ENCODE results near the gene PCLO.

The PCLO gene

GRCh38 chr7:82865856-82866255 lies 296.8 kb downstream of the PCLO start:
- no peaks in the 10 kb centered on the region for H3K36me3 ChIP-seq (ENCODE audit: control insufficient read depth, insufficient read depth, low read length)
- no peaks in the 10 kb centered on the region for H3K27me3 ChIP-seq (replicated peaks; ENCODE audit: control insufficient read depth, insufficient read depth, low read length, poor library complexity, severe bottlenecking)
- DNase-seq, result no peak
- no peak overlapping the region for H3K4me3 ChIP-seq (ENCODE audit: insufficient read depth, low read depth, low read length, poor library complexity, severe bottlenecking)
- H3K27ac ChIP-seq (ENCODE audit: insufficient read depth, low read length, poor library complexity, severe bottlenecking), result no peak overlapping the region
- H3K9me3 ChIP-seq (ENCODE audit: control insufficient read depth, low read length), result no peaks in the 10 kb centered on the region
- no peaks in the 10 kb centered on the region for H3K4me1 ChIP-seq (ENCODE audit: control insufficient read depth, insufficient read depth, low read length, poor library complexity, severe bottlenecking)

GRCh38 chr7:82859106-82859850 lies 303.4 kb downstream of the PCLO start:
- H3K27me3 ChIP-seq (replicated peaks; ENCODE audit: control insufficient read depth, insufficient read depth, low read length, poor library complexity, severe bottlenecking), result no peaks in the 10 kb centered on the region
- H3K9me3 ChIP-seq (ENCODE audit: control insufficient read depth, low read length), result no peaks in the 10 kb centered on the region
- DNase-seq, result no peak
- no peak overlapping the region for H3K4me3 ChIP-seq (ENCODE audit: insufficient read depth, low read depth, low read length, poor library complexity, severe bottlenecking)
- no peak overlapping the region for H3K27ac ChIP-seq (ENCODE audit: insufficient read depth, low read length, poor library complexity, severe bottlenecking)
- H3K36me3 ChIP-seq (ENCODE audit: control insufficient read depth, insufficient read depth, low read length), result no peaks in the 10 kb centered on the region
- no peaks in the 10 kb centered on the region for H3K4me1 ChIP-seq (ENCODE audit: control insufficient read depth, insufficient read depth, low read length, poor library complexity, severe bottlenecking)

- no peak overlapping the region for H3K27ac ChIP-seq (ENCODE audit: insufficient read depth, low read length, poor library complexity, severe bottlenecking)
- no peak for DNase-seq
- no peaks in the 10 kb centered on the region for H3K9me3 ChIP-seq (ENCODE audit: control insufficient read depth, low read length)
- H3K4me3 ChIP-seq (ENCODE audit: insufficient read depth, low read depth, low read length, poor library complexity, severe bottlenecking), result no peak overlapping the region
- H3K36me3 ChIP-seq (ENCODE audit: control insufficient read depth, insufficient read depth, low read length), result no peaks in the 10 kb centered on the region
- H3K4me1 ChIP-seq (ENCODE audit: control insufficient read depth, insufficient read depth, low read length, poor library complexity, severe bottlenecking), result no peaks in the 10 kb centered on the region
- H3K27me3 ChIP-seq (replicated peaks; ENCODE audit: control insufficient read depth, insufficient read depth, low read length, poor library complexity, severe bottlenecking), result no peaks in the 10 kb centered on the region
Observed at GRCh38 chr7:82851121-82851520, 311.6 kb downstream of the PCLO start.

DNA sequence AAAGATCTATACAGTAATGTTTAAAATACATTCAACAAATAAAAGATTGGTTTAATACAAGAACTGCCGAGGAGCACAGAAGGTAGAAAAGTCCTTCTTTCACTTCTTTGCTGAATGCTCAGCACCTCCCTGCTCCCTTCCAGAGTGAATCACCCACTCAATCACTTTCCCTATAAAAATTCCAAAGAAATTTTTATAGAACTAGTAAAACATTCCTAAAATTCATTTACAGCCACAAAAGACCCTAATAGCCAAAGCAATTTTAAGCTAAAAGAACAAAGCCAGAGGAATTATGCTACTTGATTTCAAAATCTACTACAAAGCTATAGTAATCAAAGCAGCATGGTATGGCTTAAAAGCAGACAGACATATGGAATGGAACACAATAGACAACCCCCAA lies 320.9 kb downstream of the PCLO start:
- Histone ChIP-seq H3K27ac (ENCODE audit: insufficient read depth, low read length, poor library complexity, severe bottlenecking) (no peak overlapping the region), H3K27me3 (replicated peaks; ENCODE audit: control insufficient read depth, insufficient read depth, low read length, poor library complexity, severe bottlenecking) (no peaks in the 10 kb centered on the region), H3K9me3 (ENCODE audit: control insufficient read depth, low read length) (no peaks in the 10 kb centered on the region), H3K36me3 (ENCODE audit: control insufficient read depth, insufficient read depth, low read length) (no peaks in the 10 kb centered on the region), H3K4me1 (ENCODE audit: control insufficient read depth, insufficient read depth, low read length, poor library complexity, severe bottlenecking) (no peaks in the 10 kb centered on the region), H3K4me3 (ENCODE audit: insufficient read depth, low read depth, low read length, poor library complexity, severe bottlenecking) (no peak overlapping the region)
- no peak for DNase-seq

DNA sequence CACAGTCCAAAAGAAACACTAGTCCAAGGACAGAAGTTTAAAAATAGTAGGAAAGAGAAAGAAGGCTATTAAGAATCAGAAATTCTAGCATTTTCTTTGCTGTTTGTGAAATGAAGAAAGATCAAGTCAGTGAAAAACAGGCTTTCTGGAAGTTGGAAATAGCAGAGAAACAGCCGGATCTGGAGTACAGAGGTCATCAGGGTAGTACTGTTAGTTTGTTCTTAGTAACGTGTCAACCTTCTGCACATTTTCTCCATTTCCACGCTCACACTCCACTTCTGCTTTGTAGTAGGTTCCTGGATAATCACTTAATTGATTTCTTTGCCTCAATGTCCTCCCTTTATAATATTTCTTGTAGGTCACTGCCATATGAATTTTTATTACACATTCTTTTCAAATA lies 322.6 kb downstream of the PCLO start:
- DNase-seq, result no peak
- Histone ChIP-seq H3K27ac (ENCODE audit: insufficient read depth, low read length, poor library complexity, severe bottlenecking) (no peak overlapping the region), H3K36me3 (ENCODE audit: control insufficient read depth, insufficient read depth, low read length) (no peaks in the 10 kb centered on the region), H3K9me3 (ENCODE audit: control insufficient read depth, low read length) (no peaks in the 10 kb centered on the region), H3K4me1 (ENCODE audit: control insufficient read depth, insufficient read depth, low read length, poor library complexity, severe bottlenecking) (no peaks in the 10 kb centered on the region), H3K4me3 (ENCODE audit: insufficient read depth, low read depth, low read length, poor library complexity, severe bottlenecking) (no peak overlapping the region), H3K27me3 (replicated peaks; ENCODE audit: control insufficient read depth, insufficient read depth, low read length, poor library complexity, severe bottlenecking) (no peaks in the 10 kb centered on the region)

DNA sequence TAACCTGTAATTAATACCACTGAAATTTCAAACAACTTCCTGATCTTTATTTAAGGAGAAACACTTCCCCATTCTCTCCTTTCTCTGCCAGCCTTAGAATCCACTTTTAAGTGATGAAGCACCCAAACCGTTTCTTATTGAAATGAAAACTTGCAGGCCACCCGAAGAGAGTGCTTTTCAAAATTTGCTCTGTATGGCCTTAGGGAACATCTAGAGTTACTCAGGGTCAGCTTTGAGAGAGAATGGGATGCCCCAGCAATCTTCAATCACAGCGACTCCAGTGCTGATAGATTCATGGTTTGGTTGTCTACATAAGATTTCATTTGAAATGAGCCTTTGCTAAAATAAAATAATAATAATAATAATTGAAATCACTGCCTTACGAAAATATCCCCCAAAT lies 323.1 kb downstream of the PCLO start:
- no peak for DNase-seq

DNA sequence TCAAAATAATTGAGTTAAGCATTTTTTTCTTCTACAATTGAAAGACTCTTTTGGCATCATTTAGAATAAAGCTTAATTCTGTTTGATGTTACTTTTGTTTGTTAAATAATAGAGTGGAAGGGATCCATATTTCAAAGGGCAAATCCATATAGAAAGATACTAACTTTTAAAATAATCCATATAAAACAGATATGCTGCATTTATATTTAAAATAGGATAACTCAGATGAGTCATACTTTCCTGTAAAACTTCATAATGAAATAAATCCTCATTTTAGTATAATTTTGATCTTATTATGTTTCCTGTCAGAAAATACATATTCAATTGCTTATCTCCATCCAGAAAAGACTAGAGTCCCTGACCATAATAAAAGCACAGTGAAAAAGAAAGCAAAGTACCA lies 323.6 kb downstream of the PCLO start:
- Histone ChIP-seq H3K4me3 (ENCODE audit: insufficient read depth, low read depth, low read length, poor library complexity, severe bottlenecking) (no peak overlapping the region), H3K4me1 (ENCODE audit: control insufficient read depth, insufficient read depth, low read length, poor library complexity, severe bottlenecking) (no peaks in the 10 kb centered on the region), H3K27ac (ENCODE audit: insufficient read depth, low read length, poor library complexity, severe bottlenecking) (no peak overlapping the region), H3K9me3 (ENCODE audit: control insufficient read depth, low read length) (no peaks in the 10 kb centered on the region), H3K36me3 (ENCODE audit: control insufficient read depth, insufficient read depth, low read length) (no peaks in the 10 kb centered on the region), H3K27me3 (replicated peaks; ENCODE audit: control insufficient read depth, insufficient read depth, low read length, poor library complexity, severe bottlenecking) (no peaks in the 10 kb centered on the region)
- no peak for DNase-seq

More for the DNA sequence above, 323.1 kb downstream of the PCLO start:
- Histone ChIP-seq H3K36me3 (ENCODE audit: control insufficient read depth, insufficient read depth, low read length) (no peaks in the 10 kb centered on the region), H3K4me1 (ENCODE audit: control insufficient read depth, insufficient read depth, low read length, poor library complexity, severe bottlenecking) (no peaks in the 10 kb centered on the region), H3K27me3 (replicated peaks; ENCODE audit: control insufficient read depth, insufficient read depth, low read length, poor library complexity, severe bottlenecking) (no peaks in the 10 kb centered on the region), H3K9me3 (ENCODE audit: control insufficient read depth, low read length) (no peaks in the 10 kb centered on the region), H3K27ac (ENCODE audit: insufficient read depth, low read length, poor library complexity, severe bottlenecking) (no peak overlapping the region), H3K4me3 (ENCODE audit: insufficient read depth, low read depth, low read length, poor library complexity, severe bottlenecking) (no peak overlapping the region)

GRCh38 chr7:82838314-82838713 lies 324.4 kb downstream of the PCLO start:
- no peak for DNase-seq

DNA sequence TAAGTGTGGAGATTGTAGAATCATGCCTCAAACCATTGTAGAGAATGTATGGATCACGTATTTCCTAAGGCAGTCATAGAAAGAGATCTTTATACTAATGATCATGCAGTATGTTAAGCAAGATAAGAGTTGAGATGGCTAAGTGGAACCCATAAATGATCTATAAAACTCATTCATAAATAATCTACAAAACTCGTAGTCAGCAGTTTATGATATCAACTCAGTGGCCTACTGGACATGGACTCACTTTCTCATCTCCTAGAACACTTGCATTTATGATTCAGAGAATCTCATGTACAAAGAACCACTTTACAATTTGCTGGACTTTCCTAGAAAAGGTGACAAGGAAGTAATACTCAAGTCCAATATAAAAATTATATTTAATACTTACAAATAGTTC lies 339.6 kb downstream of the PCLO start:
- Histone ChIP-seq H3K36me3 (ENCODE audit: control insufficient read depth, insufficient read depth, low read length) (no peaks in the 10 kb centered on the region), H3K4me1 (ENCODE audit: control insufficient read depth, insufficient read depth, low read length, poor library complexity, severe bottlenecking) (no peaks in the 10 kb centered on the region), H3K27ac (ENCODE audit: insufficient read depth, low read length, poor library complexity, severe bottlenecking) (no peak overlapping the region)

More at GRCh38 chr7:82838314-82838713, 324.4 kb downstream of the PCLO start:
- Histone ChIP-seq H3K27me3 (replicated peaks; ENCODE audit: control insufficient read depth, insufficient read depth, low read length, poor library complexity, severe bottlenecking) (no peaks in the 10 kb centered on the region), H3K36me3 (ENCODE audit: control insufficient read depth, insufficient read depth, low read length) (no peaks in the 10 kb centered on the region), H3K27ac (ENCODE audit: insufficient read depth, low read length, poor library complexity, severe bottlenecking) (no peak overlapping the region), H3K4me3 (ENCODE audit: insufficient read depth, low read depth, low read length, poor library complexity, severe bottlenecking) (no peak overlapping the region), H3K9me3 (ENCODE audit: control insufficient read depth, low read length) (no peaks in the 10 kb centered on the region), H3K4me1 (ENCODE audit: control insufficient read depth, insufficient read depth, low read length, poor library complexity, severe bottlenecking) (no peaks in the 10 kb centered on the region)

DNA sequence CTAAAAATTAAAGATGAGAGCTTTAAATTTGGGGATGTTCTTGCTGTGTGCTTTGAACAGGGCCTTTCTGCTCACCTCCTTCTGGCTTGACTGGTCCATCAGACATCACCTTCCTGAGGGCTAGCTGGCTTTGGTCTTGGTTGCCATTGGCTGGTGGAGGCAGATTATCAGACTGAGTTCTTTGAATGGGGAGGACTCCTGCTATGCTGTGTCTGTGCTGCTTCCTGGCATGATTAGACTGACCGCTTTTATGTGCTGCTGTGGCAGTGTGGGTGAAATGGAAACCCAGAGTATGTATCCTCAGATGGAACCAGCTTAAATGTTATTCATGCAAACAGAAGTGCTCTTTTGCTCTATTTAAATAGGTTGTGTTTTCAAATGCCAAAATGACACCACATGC lies 341.6 kb downstream of the PCLO start:
- no peaks in the 10 kb centered on the region for H3K4me1 ChIP-seq (ENCODE audit: control insufficient read depth, insufficient read depth, low read length, poor library complexity, severe bottlenecking)

More for the DNA sequence above, 339.6 kb downstream of the PCLO start:
- Histone ChIP-seq H3K27me3 (replicated peaks; ENCODE audit: control insufficient read depth, insufficient read depth, low read length, poor library complexity, severe bottlenecking) (no peaks in the 10 kb centered on the region), H3K9me3 (ENCODE audit: control insufficient read depth, low read length) (no peaks in the 10 kb centered on the region), H3K4me3 (ENCODE audit: insufficient read depth, low read depth, low read length, poor library complexity, severe bottlenecking) (no peak overlapping the region)
- DNase-seq, result no peak

More for the DNA sequence above, 341.6 kb downstream of the PCLO start:
- Histone ChIP-seq H3K27ac (ENCODE audit: insufficient read depth, low read length, poor library complexity, severe bottlenecking) (no peak overlapping the region), H3K27me3 (replicated peaks; ENCODE audit: control insufficient read depth, insufficient read depth, low read length, poor library complexity, severe bottlenecking) (no peaks in the 10 kb centered on the region), H3K36me3 (ENCODE audit: control insufficient read depth, insufficient read depth, low read length) (no peaks in the 10 kb centered on the region), H3K4me3 (ENCODE audit: insufficient read depth, low read depth, low read length, poor library complexity, severe bottlenecking) (no peak overlapping the region), H3K9me3 (ENCODE audit: control insufficient read depth, low read length) (no peaks in the 10 kb centered on the region)
- no peak for DNase-seq
